ENCODE measurements around the gene SDK1. TPM values are rescaled to one million over a fixed set of nuclear protein-coding genes. Genes with fewer than 3 reads are reported as not detected.

SDK1 gene
- total RNA-seq, 1 donor from 2014 or later, result 4.3 TPM

- Mint-ChIP-seq H3K27ac (ENCODE audit: unreplicated experiment) (no peak overlapping the region), H3K27me3 (ENCODE audit: unreplicated experiment) (no peaks in the 10 kb centered on the region)
- DNase-seq (ENCODE audit: low spot score), result no peak
Observed at GRCh38 chr7:3955751-3956696, 655.0 kb downstream of the SDK1 start.

DNA sequence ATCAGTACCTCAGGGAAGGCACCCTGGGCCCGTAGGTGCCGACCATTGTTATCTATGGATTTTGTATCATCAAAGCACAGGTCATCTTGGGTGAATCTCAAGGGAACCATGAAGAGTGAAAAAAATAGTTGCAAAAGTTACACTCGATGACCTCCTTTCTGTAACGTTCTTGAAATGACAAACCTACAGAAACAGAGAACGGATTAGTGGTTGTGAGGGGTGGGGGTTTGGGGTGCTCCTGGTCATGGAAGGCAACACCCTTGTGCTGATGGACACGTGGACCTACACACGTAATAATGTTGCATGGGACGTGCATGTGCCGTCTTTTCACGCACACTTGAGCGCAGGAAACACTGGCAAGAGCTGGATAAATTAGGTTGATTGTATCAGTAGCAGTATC lies 655.9 kb downstream of the SDK1 start:
- H3K36me3 Mint-ChIP-seq (ENCODE audit: low read depth, unreplicated experiment), result peaks cover 6% of the 10 kb centered on the region
- H3K9me3 Mint-ChIP-seq (ENCODE audit: unreplicated experiment), result no peaks in the 10 kb centered on the region
- no peaks in the 10 kb centered on the region for H3K27me3 Mint-ChIP-seq (ENCODE audit: unreplicated experiment)
- H3K4me3 Mint-ChIP-seq (ENCODE audit: unreplicated experiment), result no peak overlapping the region
- no peaks in the 10 kb centered on the region for H3K4me1 Mint-ChIP-seq (ENCODE audit: unreplicated experiment)
- TF ChIP-seq, protein P1, sequence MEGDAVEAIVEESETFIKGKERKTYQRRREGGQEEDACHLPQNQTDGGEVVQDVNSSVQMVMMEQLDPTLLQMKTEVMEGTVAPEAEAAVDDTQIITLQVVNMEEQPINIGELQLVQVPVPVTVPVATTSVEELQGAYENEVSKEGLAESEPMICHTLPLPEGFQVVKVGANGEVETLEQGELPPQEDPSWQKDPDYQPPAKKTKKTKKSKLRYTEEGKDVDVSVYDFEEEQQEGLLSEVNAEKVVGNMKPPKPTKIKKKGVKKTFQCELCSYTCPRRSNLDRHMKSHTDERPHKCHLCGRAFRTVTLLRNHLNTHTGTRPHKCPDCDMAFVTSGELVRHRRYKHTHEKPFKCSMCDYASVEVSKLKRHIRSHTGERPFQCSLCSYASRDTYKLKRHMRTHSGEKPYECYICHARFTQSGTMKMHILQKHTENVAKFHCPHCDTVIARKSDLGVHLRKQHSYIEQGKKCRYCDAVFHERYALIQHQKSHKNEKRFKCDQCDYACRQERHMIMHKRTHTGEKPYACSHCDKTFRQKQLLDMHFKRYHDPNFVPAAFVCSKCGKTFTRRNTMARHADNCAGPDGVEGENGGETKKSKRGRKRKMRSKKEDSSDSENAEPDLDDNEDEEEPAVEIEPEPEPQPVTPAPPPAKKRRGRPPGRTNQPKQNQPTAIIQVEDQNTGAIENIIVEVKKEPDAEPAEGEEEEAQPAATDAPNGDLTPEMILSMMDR (IDR thresholded peaks at IDR 0.05; ENCODE audit: unreplicated experiment), result no peak
- H3K27ac Mint-ChIP-seq (ENCODE audit: unreplicated experiment), result no peak overlapping the region
- DNase-seq (ENCODE audit: low spot score), result no peak

More at GRCh38 chr7:3955751-3956696, 655.0 kb downstream of the SDK1 start:
- no peak overlapping the region for H3K4me3 Mint-ChIP-seq (ENCODE audit: unreplicated experiment)
- H3K9me3 Mint-ChIP-seq (ENCODE audit: unreplicated experiment), result no peaks in the 10 kb centered on the region
- TF ChIP-seq, protein P1 (IDR thresholded peaks at IDR 0.05; ENCODE audit: unreplicated experiment), result no peak
- H3K36me3 Mint-ChIP-seq (ENCODE audit: low read depth, unreplicated experiment), result peaks cover 1% of the 10 kb centered on the region
- H3K4me1 Mint-ChIP-seq (ENCODE audit: unreplicated experiment), result no peaks in the 10 kb centered on the region

GRCh38 chr7:3957472-3958108 lies 656.5 kb downstream of the SDK1 start:
- Mint-ChIP-seq H3K36me3 (ENCODE audit: low read depth, unreplicated experiment) (peaks cover 6% of the 10 kb centered on the region), H3K9me3 (ENCODE audit: unreplicated experiment) (no peaks in the 10 kb centered on the region), H3K4me1 (ENCODE audit: unreplicated experiment) (no peaks in the 10 kb centered on the region), H3K27ac (ENCODE audit: unreplicated experiment) (no peak overlapping the region), H3K27me3 (ENCODE audit: unreplicated experiment) (no peaks in the 10 kb centered on the region), H3K4me3 (ENCODE audit: unreplicated experiment) (no peak overlapping the region)
- TF ChIP-seq, protein P1 (IDR thresholded peaks at IDR 0.05; ENCODE audit: unreplicated experiment), result no peak
- no peak for DNase-seq (ENCODE audit: low spot score)

DNA sequence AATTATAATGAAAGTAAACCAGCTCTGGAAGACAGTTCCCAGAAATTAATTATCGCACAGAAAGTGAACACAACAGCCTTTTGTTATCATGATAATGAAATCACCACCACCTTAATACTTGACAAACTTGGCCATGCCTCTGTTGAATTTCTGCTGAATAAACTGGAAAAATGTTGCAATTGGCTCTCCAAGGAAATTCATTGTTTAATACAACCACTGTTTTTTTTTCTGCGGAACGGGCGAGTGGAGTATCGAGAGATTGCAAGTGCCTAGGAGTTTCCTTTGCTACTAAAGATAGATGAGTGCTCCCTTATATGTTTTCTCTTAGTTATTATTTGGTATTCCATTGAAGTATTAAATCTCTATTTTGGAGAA lies 657.0 kb downstream of the SDK1 start:
- H3K9me3 Mint-ChIP-seq (ENCODE audit: unreplicated experiment), result no peaks in the 10 kb centered on the region
- DNase-seq (ENCODE audit: low spot score), result no peak
- no peak overlapping the region for H3K4me3 Mint-ChIP-seq (ENCODE audit: unreplicated experiment)
- no peaks in the 10 kb centered on the region for H3K4me1 Mint-ChIP-seq (ENCODE audit: unreplicated experiment)
- H3K27ac Mint-ChIP-seq (ENCODE audit: unreplicated experiment), result no peak overlapping the region
- H3K36me3 Mint-ChIP-seq (ENCODE audit: low read depth, unreplicated experiment), result peaks cover 6% of the 10 kb centered on the region
- TF ChIP-seq, protein P1 (IDR thresholded peaks at IDR 0.05; ENCODE audit: unreplicated experiment), result no peak
- no peaks in the 10 kb centered on the region for H3K27me3 Mint-ChIP-seq (ENCODE audit: unreplicated experiment)

GRCh38 chr7:3959364-3959763 lies 658.3 kb downstream of the SDK1 start:
- H3K9me3 Mint-ChIP-seq (ENCODE audit: unreplicated experiment), result no peaks in the 10 kb centered on the region
- no peaks in the 10 kb centered on the region for H3K4me1 Mint-ChIP-seq (ENCODE audit: unreplicated experiment)
- TF ChIP-seq, protein P1 (IDR thresholded peaks at IDR 0.05; ENCODE audit: unreplicated experiment), result no peak
- no peak overlapping the region for H3K27ac Mint-ChIP-seq (ENCODE audit: unreplicated experiment)
- no peak overlapping the region for H3K4me3 Mint-ChIP-seq (ENCODE audit: unreplicated experiment)
- H3K36me3 Mint-ChIP-seq (ENCODE audit: low read depth, unreplicated experiment), result peaks cover 9% of the 10 kb centered on the region
- DNase-seq (ENCODE audit: low spot score), result no peak
- no peaks in the 10 kb centered on the region for H3K27me3 Mint-ChIP-seq (ENCODE audit: unreplicated experiment)

Data from endothelial cell (in vitro differentiated cells).